Measurements from ENCODE around the gene PRAC1.

Gene PRAC1

GRCh38 chr17:48729335-48730239, 7.3 kb upstream of the PRAC1 start:
- no peak for ATAC-seq
- no peak for TF ChIP-seq CSDC2 (CRISPR knock-in tag; IDR thresholded peaks at IDR 0.05)
- TF ChIP-seq ISL1 (CRISPR knock-in tag; IDR thresholded peaks at IDR 0.05): no peak
- TF ChIP-seq CREB5 (CRISPR knock-in tag; IDR thresholded peaks at IDR 0.05; ENCODE audit: low read depth): no peak
- TF ChIP-seq TCF4 (CRISPR knock-in tag; IDR thresholded peaks at IDR 0.05; ENCODE audit: borderline replicate concordance): no peak
- TF ChIP-seq ZC3H10 (CRISPR knock-in tag; IDR thresholded peaks at IDR 0.05): no peak
- no peak for TF ChIP-seq SNAI2 (CRISPR knock-in tag; IDR thresholded peaks at IDR 0.05)
- no peak for TF ChIP-seq ESRRG (CRISPR knock-in tag; IDR thresholded peaks at IDR 0.05)
- no peak for TF ChIP-seq BACH2 (CRISPR knock-in tag; IDR thresholded peaks at IDR 0.05; ENCODE audit: borderline replicate concordance)
- no peak for TF ChIP-seq ZFP3 (CRISPR knock-in tag; IDR thresholded peaks at IDR 0.05)
- TF ChIP-seq CSRNP3 (CRISPR knock-in tag; IDR thresholded peaks at IDR 0.05): no peak
- TF ChIP-seq ZNF8 (CRISPR knock-in tag; IDR thresholded peaks at IDR 0.05): no peak
- TF ChIP-seq RARB (CRISPR knock-in tag; IDR thresholded peaks at IDR 0.05): no peak
- TF ChIP-seq TSHZ2 (CRISPR knock-in tag; IDR thresholded peaks at IDR 0.05): no peak

- peak; percentile 16; the same call in 2 of the 3 replicates for ATAC-seq
- TF ChIP-seq TOX (CRISPR knock-in tag; IDR thresholded peaks at IDR 0.05; ENCODE audit: borderline replicate concordance): no peak
Measured at GRCh38 chr17:48728232-48729231, 6.2 kb upstream of the PRAC1 start, which contains the start of gene HOXB13. Gene HOXB13 (minus strand): TSS chr17:48728750. CDS start chr17:48728593, 157 bp downstream.

DNA sequence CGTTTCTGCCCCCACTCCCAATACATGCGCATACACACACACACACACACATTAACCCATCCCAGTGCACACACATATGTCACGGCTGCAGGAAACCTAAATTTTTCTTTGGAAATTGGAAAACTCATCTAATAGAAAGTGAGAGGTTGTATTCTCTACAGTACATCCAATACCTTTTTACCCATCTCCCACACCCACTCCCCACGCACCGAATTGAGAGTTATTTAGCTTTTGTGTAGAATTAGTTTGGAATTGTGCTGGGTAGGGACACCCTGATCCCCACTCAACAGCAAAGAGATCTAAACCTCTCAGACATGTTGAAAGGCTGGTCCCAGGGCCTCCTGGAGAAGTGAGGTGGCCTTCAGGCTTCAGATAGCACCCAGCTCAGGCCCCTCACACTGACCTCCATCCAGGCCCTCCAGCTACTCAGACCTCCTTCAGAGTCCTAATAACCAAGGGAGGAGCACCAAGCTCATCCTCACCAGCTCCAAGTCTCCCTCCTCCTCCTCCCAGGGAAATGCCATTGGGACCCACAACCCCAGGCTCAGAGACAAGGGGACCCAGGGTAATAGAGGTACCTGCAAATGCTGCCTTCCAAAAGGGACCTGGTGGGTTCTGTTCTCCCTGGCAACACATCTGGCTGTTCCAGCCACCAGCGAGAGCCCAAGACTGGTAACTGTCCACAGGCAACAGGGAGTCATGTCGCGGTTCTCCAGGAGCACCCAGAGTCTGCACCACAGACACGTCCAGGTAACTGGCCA, 5.3 kb upstream of the PRAC1 start:
- TF ChIP-seq TSHZ2 (CRISPR knock-in tag; IDR thresholded peaks at IDR 0.05): peak; percentile 100
- no peak for TF ChIP-seq CSRNP3 (CRISPR knock-in tag; IDR thresholded peaks at IDR 0.05)
- peak; percentile 100 for TF ChIP-seq CSDC2 (CRISPR knock-in tag; IDR thresholded peaks at IDR 0.05)
- no peak for ATAC-seq

Measured in SK-N-SH treated with all-trans-retinoic acid at 6 μM for 48 hours (cell line).